ENCODE data around the gene BRME1.

BRME1 gene

DNA sequence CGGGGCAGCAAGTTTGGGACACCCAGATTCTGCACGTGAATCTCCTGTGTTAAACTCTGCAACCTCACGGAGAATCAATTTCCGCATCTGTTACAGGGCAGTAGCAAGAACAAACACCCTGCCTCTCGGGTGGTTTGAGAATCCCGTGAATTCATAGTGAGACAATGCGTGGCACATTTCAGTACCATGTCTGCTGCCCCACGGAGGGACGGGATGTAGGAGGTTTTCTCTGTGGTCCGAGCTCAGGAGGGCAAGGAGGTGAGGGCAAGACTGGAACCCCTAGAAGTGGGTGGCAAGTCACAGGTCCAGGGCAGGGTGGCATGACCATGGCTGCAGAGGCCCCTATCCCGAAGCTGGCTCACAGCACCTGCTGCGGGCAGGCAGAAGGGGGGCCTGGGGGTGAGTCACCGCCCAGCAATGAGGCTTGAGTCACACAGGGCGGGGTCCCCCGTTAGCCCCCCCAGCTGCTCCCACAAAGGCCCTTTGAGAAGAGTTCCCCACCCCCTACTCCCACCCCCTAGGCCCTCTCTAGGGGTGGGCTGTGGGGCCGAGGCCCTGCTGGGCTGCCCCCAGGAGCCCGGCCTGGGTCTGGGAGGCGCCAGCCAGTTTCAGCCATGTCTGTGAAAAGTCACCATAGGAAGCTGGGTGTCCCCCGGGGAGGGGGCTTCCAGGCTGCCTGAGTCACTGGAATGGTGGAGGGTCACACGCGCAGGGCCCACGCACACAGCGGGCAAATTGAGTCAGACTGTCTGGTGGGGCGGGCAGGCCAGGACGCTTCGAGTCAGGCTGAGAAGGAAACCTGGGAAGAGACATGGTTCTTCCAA lies 54.8 kb downstream of the BRME1 start:
- no peak overlapping the region for H3K27ac ChIP-seq (ENCODE audit: low read length)

DNA sequence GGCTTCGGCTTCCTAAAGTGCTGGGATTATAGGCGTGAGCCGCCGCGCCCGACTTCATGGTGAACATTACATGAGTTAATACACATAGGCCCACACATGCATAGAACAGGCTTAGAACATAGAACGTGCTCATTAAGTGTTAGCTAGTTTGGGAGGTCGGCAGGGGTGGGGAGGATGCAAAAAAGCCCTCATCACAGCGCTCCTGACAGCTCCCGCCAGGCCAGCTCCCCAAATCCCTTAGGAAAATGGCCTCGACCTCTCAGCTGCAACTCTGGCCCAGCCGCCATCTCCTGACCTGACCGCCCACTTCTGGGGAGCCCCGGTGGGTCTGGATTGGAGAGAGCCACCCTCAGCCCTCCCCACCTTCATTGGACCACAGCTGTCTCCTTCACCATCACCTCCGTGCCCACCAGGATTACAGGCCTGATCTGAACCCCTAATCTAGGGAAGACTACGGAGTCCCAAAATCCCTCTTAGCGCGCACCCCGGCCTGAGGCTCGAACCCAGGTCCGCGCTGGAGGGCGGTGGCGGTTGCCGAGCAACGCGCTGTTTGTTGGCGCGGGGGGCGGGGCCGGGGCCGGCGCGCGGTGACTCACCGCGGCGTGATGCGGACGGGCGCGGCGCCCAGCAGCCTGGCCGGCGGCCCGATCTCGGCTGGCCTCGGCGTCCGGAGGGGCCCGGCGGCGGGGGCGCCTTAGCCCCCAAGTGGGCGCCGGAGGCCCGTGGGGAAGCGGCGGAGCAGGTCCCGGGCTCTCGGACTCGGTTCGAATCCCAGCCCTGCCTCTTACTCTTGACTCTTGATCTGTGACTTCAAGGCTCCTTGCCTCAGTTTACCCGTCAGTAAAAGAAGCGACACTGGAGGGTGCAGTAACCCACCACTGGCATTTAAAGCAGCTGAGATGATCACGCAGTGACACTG lies 55.7 kb downstream of the BRME1 start:
- no peak overlapping the region for H3K4me3 ChIP-seq (ENCODE audit: low read depth in 1 of 2, low read length in 2 of 2)
- no peaks in the 10 kb centered on the region for H3K36me3 ChIP-seq (ENCODE audit: insufficient read depth, low read length)
- no peak for DNase-seq
- H3K4me2 ChIP-seq (ENCODE audit: insufficient read depth, low read length): no peak overlapping the region
- H4K20me1 ChIP-seq (ENCODE audit: insufficient read depth, low read length): no peaks in the 10 kb centered on the region
- H3K79me2 ChIP-seq (ENCODE audit: insufficient read depth, low read length): no peaks in the 10 kb centered on the region
- H3K9ac ChIP-seq (ENCODE audit: low read depth, low read length): no peak overlapping the region
- ATAC-seq (ENCODE audit: insufficient read depth, low read depth): no peak
- H3K27ac ChIP-seq (ENCODE audit: low read length): no peak overlapping the region
- H3K4me1 ChIP-seq (ENCODE audit: insufficient read depth, low read length): peaks cover 26% of the 10 kb centered on the region
- H3K9me3 ChIP-seq (ENCODE audit: insufficient read depth, low read length, severe bottlenecking): no peaks in the 10 kb centered on the region
- H2AFZ ChIP-seq (ENCODE audit: low read depth, low read length): no peak overlapping the region
- no peak for TF ChIP-seq EZH2 (IDR thresholded peaks at IDR 0.05; ENCODE audit: borderline replicate concordance, low read depth, low read length, severe bottlenecking)
- TF ChIP-seq, protein P1, sequence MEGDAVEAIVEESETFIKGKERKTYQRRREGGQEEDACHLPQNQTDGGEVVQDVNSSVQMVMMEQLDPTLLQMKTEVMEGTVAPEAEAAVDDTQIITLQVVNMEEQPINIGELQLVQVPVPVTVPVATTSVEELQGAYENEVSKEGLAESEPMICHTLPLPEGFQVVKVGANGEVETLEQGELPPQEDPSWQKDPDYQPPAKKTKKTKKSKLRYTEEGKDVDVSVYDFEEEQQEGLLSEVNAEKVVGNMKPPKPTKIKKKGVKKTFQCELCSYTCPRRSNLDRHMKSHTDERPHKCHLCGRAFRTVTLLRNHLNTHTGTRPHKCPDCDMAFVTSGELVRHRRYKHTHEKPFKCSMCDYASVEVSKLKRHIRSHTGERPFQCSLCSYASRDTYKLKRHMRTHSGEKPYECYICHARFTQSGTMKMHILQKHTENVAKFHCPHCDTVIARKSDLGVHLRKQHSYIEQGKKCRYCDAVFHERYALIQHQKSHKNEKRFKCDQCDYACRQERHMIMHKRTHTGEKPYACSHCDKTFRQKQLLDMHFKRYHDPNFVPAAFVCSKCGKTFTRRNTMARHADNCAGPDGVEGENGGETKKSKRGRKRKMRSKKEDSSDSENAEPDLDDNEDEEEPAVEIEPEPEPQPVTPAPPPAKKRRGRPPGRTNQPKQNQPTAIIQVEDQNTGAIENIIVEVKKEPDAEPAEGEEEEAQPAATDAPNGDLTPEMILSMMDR (IDR thresholded peaks at IDR 0.05; ENCODE audit: borderline replicate concordance, extremely low read depth, low read length, poor library complexity, severe bottlenecking): no peak
- no peaks in the 10 kb centered on the region for H3K27me3 ChIP-seq (ENCODE audit: insufficient read depth, low read length, poor library complexity)

More for the DNA sequence above, 54.8 kb downstream of the BRME1 start:
- Histone ChIP-seq H2AFZ (ENCODE audit: low read depth, low read length) (no peak overlapping the region), H3K4me1 (ENCODE audit: insufficient read depth, low read length) (peaks cover 21% of the 10 kb centered on the region), H4K20me1 (ENCODE audit: insufficient read depth, low read length) (no peaks in the 10 kb centered on the region), H3K9ac (ENCODE audit: low read depth, low read length) (no peak overlapping the region), H3K27me3 (ENCODE audit: insufficient read depth, low read length, poor library complexity) (no peaks in the 10 kb centered on the region), H3K9me3 (ENCODE audit: insufficient read depth, low read length, severe bottlenecking) (no peaks in the 10 kb centered on the region), H3K4me2 (ENCODE audit: insufficient read depth, low read length) (no peak overlapping the region), H3K36me3 (ENCODE audit: insufficient read depth, low read length) (no peaks in the 10 kb centered on the region), H3K79me2 (ENCODE audit: insufficient read depth, low read length) (no peaks in the 10 kb centered on the region), H3K4me3 (ENCODE audit: low read depth in 1 of 2, low read length in 2 of 2) (no peak overlapping the region)
- TF ChIP-seq, protein P1 (IDR thresholded peaks at IDR 0.05; ENCODE audit: borderline replicate concordance, extremely low read depth, low read length, poor library complexity, severe bottlenecking): no peak
- no peak for TF ChIP-seq EZH2 (IDR thresholded peaks at IDR 0.05; ENCODE audit: borderline replicate concordance, low read depth, low read length, severe bottlenecking)
- no peak for ATAC-seq (ENCODE audit: insufficient read depth, low read depth)
- no peak for DNase-seq

DNA sequence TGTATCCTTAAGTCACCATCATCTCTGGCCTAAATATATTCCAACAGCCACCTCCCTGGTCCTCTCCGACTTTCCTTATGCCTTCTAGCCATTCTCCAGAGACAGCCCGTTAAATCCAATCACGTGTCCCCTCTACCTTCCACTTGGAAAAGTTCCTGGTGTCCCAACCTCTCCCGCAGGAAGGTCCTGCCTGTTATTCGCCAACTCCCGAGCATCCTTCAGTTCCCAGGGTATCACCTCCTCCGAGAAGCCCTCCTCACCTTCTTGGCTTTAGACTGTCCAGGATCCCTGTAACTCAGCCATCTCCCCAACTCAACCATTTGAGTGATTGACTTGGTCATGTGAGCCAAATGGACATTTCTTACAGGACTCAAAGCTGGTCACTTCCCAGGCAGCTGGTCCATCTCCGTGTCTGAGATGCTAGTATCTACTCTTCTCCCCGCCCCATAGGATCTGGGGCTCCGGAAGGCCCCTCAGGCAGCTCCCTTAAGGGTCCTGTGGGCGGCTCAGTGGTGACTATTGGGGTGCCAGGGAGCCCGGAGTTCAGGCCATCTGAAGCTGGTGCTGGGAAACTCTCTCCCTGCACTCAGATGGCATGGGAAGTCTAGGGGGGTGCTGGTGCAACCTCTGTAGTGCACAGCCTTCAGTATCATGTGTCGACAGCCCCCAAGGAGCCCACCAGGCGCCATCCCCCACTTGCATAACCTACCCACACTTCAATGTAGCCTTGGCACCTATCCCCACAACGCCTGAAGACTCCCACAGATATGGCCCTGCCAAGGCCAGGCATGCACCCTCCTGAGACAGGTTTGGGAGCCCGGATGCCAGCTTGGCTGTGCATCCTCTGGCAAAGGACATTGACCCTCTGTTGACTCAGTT lies 56.9 kb downstream of the BRME1 start:
- Histone ChIP-seq H3K4me1 (ENCODE audit: insufficient read depth, low read length) (peaks cover 26% of the 10 kb centered on the region), H3K27ac (ENCODE audit: low read length) (no peak overlapping the region)

More for the DNA sequence above, 56.9 kb downstream of the BRME1 start:
- ATAC-seq (ENCODE audit: insufficient read depth, low read depth) (no peak), DNase-seq (no peak)
- Histone ChIP-seq H3K79me2 (ENCODE audit: insufficient read depth, low read length) (no peaks in the 10 kb centered on the region), H3K9me3 (ENCODE audit: insufficient read depth, low read length, severe bottlenecking) (no peaks in the 10 kb centered on the region), H3K9ac (ENCODE audit: low read depth, low read length) (no peak overlapping the region), H3K4me3 (ENCODE audit: low read depth in 1 of 2, low read length in 2 of 2) (no peak overlapping the region), H3K36me3 (ENCODE audit: insufficient read depth, low read length) (no peaks in the 10 kb centered on the region), H3K4me2 (ENCODE audit: insufficient read depth, low read length) (no peak overlapping the region), H3K27me3 (ENCODE audit: insufficient read depth, low read length, poor library complexity) (no peaks in the 10 kb centered on the region), H2AFZ (ENCODE audit: low read depth, low read length) (no peak overlapping the region), H4K20me1 (ENCODE audit: insufficient read depth, low read length) (no peaks in the 10 kb centered on the region)
- TF ChIP-seq, protein P1 (IDR thresholded peaks at IDR 0.05; ENCODE audit: borderline replicate concordance, extremely low read depth, low read length, poor library complexity, severe bottlenecking): no peak
- TF ChIP-seq EZH2 (IDR thresholded peaks at IDR 0.05; ENCODE audit: borderline replicate concordance, low read depth, low read length, severe bottlenecking): no peak
